DMS79 (cell line): ENCODE results near the gene EXOSC10.
A peak's percentile ranks its signal among the peaks of the same experiment; 100 is the strongest.
"Not testable (repeated sequence)": the region's sequence is repeated elsewhere in the genome, so short reads cannot be mapped to it uniquely, and the experiment has no call there.

ENCODE experiments used
- DNase-seq: peaks from one replicate; lab custom pipeline; 2025; lab: John Stamatoyannopoulos, UW

EXOSC10 gene

GRCh38 chr1:11109047-11109760, 9.5 kb upstream of the EXOSC10 start:
- no peak for DNase-seq

- DNase-seq, result no peak
Observed at GRCh38 chr1:11107599-11107998, 7.9 kb upstream of the EXOSC10 start.

- no peak for DNase-seq
Observed at GRCh38 chr1:11105586-11105985, 5.9 kb upstream of the EXOSC10 start.

DNA sequence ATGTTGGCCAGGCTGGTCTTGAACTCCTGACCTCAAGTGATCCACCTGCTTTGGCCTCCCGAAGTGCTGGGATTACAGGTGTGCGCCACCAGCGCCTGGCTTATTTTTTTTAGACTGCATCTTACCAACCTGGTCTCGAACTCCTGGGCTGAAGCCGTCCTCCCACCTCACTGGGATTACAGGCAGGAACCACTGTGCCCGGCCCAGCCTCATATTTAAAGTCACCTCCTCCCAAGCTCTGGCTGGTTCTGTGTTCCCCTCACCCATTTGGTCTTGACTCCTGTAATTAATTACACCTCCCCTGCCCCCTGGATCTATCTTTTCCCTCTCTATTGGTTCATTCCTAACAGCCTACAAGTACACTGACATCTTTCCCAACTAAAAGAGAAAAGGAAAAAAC, 1.7 kb upstream of the EXOSC10 start:
- no peak for DNase-seq

- DNase-seq, result not testable (repeated sequence)
Observed at GRCh38 chr1:11100806-11101205, 1.1 kb upstream of the EXOSC10 start.

- no peak for DNase-seq
Observed at GRCh38 chr1:11100149-11100493, 452 bp upstream of the EXOSC10 start.

GRCh38 chr1:11098931-11099309, 749 bp downstream of the EXOSC10 start:
- no peak for DNase-seq

DNA sequence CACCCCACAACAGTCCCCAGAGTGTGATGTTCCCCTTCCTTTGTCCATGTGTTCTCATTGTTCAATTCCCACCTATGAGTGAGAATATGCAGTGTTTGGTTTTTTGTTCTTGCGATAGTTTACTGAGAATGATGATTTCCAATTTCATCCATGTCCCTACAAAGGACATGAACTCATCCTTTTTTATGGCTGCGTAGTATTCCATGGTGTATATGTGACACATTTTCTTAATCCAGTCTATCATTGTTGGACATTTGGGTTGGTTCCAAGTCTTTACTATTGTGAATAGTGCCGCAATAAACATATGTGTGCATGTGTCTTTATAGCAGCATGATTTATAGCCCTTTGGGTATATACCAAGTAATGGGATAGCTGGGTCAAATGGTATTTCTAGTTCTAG, 15.9 kb downstream of the EXOSC10 start:
- not testable (repeated sequence) for DNase-seq

DNA sequence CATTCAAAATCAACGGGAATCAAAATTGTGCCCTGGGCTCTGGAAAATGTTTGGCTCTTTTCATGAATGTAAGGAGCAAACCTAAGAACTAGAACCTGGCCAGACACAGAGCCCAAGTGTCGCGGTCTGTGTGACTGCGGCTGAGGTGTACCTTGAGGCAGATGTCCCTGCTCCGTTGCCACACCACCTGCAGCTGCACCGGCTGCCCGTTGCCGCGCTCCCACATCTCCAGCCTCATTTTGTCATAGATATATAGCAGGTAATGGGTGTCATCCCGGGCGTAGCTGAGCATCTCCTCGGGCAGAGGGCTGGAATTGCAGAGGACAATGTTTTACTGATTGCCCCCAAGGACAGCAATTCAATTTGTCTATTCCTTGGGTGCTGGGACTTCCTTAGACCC, 18.7 kb downstream of the EXOSC10 start:
- DNase-seq, result no peak

DNA sequence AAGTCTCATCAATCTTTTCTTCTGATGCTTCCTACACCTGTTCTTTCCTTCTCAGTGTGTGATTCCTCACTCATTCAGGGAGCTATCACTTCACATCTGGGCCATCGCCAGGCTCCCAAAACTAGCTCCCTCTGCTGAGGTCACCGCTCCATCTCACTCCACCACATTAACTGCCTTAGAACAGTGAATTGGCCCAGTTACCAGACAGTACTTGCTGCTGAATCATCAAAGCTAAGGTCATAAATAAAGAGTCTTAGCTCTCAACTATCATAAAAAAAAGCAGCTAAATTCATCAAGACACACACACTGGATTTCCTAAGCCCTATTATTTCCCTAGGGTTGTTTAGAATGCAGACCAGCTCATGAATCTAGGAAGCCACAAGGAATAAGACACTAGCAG, 21.0 kb downstream of the EXOSC10 start:
- no peak for DNase-seq

- not testable (repeated sequence) for DNase-seq
Observed at GRCh38 chr1:11073398-11073797, 26.3 kb downstream of the EXOSC10 start.

- DNase-seq, result peak; percentile 91
Observed at GRCh38 chr1:11072216-11072917, 27.3 kb downstream of the EXOSC10 start.

DNA sequence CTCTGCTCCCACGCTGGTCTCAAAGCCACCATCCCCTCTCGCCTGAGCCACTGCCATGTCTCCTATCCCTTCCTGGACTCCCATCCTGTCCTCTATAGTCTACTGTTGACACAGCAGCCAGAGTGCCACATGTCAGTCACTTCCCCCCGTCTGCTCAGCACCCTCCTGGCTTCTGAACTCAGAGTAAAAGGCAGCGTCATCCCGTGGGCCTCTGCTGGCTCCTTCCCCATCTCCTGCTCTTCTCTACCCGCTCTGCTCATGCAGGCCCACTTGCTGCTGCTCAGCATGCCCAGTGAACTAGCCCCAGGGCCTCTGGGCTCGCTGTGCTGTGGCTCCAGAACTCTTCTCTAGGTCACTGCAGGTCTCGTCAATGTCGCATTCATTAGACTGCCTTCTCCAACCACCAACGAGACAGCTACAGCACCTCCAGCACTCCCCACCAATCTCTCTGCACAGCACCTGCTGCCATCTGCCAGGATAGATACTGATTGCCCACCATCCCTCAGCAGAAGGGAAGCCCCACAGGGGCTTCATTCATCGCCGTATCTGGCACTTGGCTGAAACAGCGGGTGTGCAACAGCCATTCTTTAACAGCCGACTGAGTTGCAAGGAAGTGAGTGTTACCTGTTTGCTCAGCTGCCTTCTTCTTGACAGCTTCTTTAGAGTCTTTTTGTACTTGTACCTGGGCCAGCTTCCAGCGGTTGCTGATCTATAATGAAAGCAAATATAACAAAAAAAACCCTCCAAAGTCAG, 28.0 kb downstream of the EXOSC10 start:
- DNase-seq, result peak; percentile 98

GRCh38 chr1:11070876-11071275, 28.8 kb downstream of the EXOSC10 start:
- DNase-seq, result no peak

- no peak for DNase-seq
Observed at GRCh38 chr1:11068600-11069473, 30.8 kb downstream of the EXOSC10 start.

- no peak for DNase-seq
Observed at GRCh38 chr1:11067716-11068599, 31.7 kb downstream of the EXOSC10 start.

GRCh38 chr1:11065796-11066195, 33.9 kb downstream of the EXOSC10 start:
- DNase-seq, result no peak

- DNase-seq, result no peak
Observed at GRCh38 chr1:11064942-11065341, 34.7 kb downstream of the EXOSC10 start.

GRCh38 chr1:11063937-11064537, 35.6 kb downstream of the EXOSC10 start:
- DNase-seq, result not testable (repeated sequence)

DNA sequence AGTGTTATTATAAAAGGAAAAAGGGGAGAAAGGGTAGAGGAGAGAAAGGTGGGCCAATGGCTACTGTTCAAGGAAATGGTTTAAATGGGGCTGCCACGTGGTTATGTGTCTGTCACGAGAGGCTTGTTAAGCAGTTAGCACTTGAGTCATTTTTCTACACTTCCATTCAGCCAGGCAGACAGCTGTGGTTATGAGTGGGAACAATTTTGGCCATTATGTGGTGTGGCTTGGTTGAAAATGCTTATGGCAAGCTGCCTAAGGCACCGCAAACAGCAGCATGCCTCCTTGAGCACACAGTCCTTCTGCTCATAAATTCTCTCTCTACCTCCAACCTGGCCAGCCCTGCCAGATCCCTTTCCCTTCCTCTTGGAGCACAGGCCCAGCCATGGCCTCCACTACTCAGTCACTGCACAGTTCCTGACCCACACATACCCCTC, 36.7 kb downstream of the EXOSC10 start:
- peak; percentile 93 for DNase-seq
